ENCODE results near the gene MYOD1.

The MYOD1 gene

DNA sequence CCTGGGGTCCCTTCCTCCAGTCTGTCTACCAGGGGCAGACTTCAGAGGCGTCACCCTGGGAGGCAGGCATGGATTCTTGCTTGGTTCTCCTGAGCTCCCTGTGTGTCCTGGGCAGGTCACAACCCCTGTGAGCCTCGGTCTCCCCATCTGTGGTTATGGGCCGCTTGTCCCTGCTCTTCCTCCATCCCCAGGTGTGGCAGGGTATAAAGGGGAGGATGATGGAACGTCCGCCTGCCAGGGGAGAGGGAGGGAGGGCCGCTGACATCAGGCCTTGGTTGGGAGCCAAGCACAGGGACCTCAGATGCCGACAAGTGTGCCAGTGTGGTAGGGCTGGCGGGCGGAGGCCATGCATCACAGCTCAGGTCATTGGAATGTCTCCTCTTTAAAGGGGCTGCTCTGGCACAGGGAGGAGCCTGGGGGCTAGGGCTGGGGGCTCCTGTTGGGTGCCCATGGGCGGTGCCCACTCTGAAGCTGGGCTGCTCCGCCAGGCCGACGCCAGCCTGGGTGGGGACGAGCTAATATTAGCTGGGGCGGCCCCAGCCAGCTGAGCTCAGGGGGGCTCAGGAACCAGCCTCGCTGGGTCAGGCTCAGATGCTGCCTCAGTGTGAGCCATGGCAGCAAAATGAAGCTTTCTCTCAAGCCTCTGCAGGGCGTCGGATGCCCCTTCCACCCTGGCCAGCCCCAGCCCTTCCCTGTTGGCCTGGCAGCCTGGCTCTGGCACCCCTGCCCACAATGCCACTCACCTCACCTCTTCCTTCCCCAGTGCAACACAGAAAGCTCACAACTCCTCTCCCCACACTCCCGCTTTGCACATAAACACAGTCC, 28.0 kb downstream of the MYOD1 start:
- Mint-ChIP-seq H3K36me3 (ENCODE audit: low read depth) (no peaks in the 10 kb centered on the region), H3K27ac (no peak overlapping the region), H3K27me3 (peaks cover 12% of the 10 kb centered on the region), H3K9me3 (no peaks in the 10 kb centered on the region), H3K4me3 (no peak overlapping the region), H3K4me1 (no peaks in the 10 kb centered on the region)
- DNase-seq = no peak
- ATAC-seq = no peak

GRCh38 chr11:17748044-17748443, 28.7 kb downstream of the MYOD1 start:
- no peak overlapping the region for H3K27ac Mint-ChIP-seq
- no peak for ATAC-seq
- peaks cover 12% of the 10 kb centered on the region for H3K27me3 Mint-ChIP-seq
- no peak overlapping the region for H3K4me3 Mint-ChIP-seq
- no peaks in the 10 kb centered on the region for H3K9me3 Mint-ChIP-seq
- no peaks in the 10 kb centered on the region for H3K36me3 Mint-ChIP-seq (ENCODE audit: low read depth)
- no peak for DNase-seq
- no peaks in the 10 kb centered on the region for H3K4me1 Mint-ChIP-seq

DNA sequence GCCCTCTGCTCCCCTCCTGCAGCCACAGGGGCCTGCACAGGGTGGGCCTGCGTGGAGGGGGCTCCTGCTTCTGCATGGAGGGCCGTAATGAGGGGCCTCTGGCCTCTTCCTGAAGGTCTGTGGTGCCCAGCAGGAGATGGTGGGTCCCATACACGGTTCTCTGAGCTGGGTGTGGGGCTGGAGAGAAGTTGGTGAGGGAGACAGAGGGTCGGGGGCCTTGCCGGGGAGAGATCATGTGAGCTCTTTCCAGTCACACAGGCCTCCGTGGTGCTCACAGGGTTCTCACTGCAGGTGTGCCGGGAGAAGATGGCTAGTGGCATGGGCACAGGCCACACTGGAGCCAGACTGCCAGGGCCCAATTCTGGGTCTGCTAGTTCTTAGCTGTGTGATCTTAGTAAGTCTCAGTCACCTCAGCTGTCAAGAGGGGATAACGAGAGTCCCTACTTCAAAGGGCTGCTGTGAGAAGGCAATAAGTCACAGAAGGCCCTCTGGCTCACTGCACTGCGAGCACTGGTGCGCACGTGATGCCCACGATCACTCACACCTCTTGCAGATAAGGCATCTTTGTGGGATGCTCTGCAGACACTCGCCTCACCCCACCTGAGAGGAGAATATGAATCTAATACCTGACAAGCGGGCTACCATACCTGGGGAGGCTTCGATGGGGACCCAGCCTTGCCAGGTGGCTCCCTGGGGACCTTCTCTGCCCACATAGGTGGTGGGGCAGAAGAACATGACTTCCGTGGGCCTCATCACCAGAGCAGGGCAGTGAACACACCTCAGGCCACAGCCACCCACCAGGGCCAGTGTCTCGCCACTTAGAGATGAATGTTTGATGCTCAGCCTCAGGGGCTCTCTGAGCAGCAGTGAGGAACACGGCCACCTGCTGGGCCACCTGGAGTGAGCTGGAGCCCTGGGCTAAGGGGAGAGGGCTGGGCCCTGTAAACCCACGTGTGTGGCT, 29.7 kb downstream of the MYOD1 start:
- DNase-seq (no peak), ATAC-seq (no peak)
- H3K27me3 Mint-ChIP-seq = peaks cover 12% of the 10 kb centered on the region
- H3K4me1 Mint-ChIP-seq = no peaks in the 10 kb centered on the region
- no peak overlapping the region for H3K4me3 Mint-ChIP-seq
- H3K27ac Mint-ChIP-seq = no peak overlapping the region
- H3K36me3 Mint-ChIP-seq (ENCODE audit: low read depth) = no peaks in the 10 kb centered on the region
- H3K9me3 Mint-ChIP-seq = no peaks in the 10 kb centered on the region

GRCh38 chr11:17750013-17750800, 30.8 kb downstream of the MYOD1 start:
- no peaks in the 10 kb centered on the region for H3K36me3 Mint-ChIP-seq (ENCODE audit: low read depth)
- no peaks in the 10 kb centered on the region for H3K4me1 Mint-ChIP-seq
- H3K27me3 Mint-ChIP-seq = peaks cover 16% of the 10 kb centered on the region
- no peak for DNase-seq
- no peak for ATAC-seq
- no peak overlapping the region for H3K4me3 Mint-ChIP-seq
- H3K27ac Mint-ChIP-seq = no peak overlapping the region
- no peaks in the 10 kb centered on the region for H3K9me3 Mint-ChIP-seq

DNA sequence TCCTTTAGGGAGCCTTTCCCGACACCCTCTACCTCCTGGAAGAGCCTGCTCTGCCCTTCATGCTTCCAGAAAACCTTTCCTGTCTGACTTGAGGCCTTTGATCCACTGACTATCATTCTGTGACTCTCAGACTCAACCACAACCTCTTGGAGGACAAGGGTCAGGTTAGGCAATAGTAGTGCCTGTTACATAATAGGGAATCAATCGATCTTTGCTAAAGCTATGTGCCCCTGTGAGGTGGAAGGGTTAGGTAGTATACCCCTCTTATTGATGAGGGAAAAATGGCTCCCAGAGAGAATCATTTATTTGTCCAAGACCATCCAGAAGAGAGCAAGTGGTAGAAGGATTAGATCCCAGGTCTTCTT, 31.4 kb downstream of the MYOD1 start:
- H3K36me3 Mint-ChIP-seq (ENCODE audit: low read depth) = no peaks in the 10 kb centered on the region
- no peak for DNase-seq
- H3K9me3 Mint-ChIP-seq = no peaks in the 10 kb centered on the region
- peaks cover 13% of the 10 kb centered on the region for H3K27me3 Mint-ChIP-seq
- H3K27ac Mint-ChIP-seq = no peak overlapping the region
- no peak overlapping the region for H3K4me3 Mint-ChIP-seq
- no peak for ATAC-seq
- no peaks in the 10 kb centered on the region for H3K4me1 Mint-ChIP-seq

GRCh38 chr11:17751558-17751957, 32.2 kb downstream of the MYOD1 start:
- no peaks in the 10 kb centered on the region for H3K9me3 Mint-ChIP-seq
- H3K27me3 Mint-ChIP-seq = peaks cover 13% of the 10 kb centered on the region
- DNase-seq = no peak
- H3K36me3 Mint-ChIP-seq (ENCODE audit: low read depth) = no peaks in the 10 kb centered on the region
- H3K4me1 Mint-ChIP-seq = no peaks in the 10 kb centered on the region
- H3K4me3 Mint-ChIP-seq = no peak overlapping the region
- no peak overlapping the region for H3K27ac Mint-ChIP-seq
- ATAC-seq = no peak

DNA sequence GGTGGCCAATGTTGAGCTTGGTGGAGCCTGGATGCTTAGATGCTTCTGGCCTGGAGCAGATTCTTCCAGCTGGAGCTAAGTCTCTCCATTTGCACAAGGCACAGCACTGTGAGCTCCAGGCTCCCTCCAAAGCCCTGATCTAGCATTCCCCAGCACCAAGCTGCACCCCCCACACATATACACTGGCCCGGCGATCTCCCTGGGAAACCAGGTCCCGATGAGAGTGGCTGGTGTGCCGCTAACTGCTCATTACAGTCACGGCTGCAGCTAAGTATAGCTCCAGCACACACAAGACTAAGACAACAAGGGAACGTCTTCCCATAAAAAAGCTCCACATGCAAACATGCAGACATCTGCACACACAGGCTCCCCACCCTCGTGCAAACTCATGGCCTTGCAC, 32.8 kb downstream of the MYOD1 start:
- ATAC-seq = no peak
- Mint-ChIP-seq H3K36me3 (ENCODE audit: low read depth) (no peaks in the 10 kb centered on the region), H3K4me3 (no peak overlapping the region), H3K9me3 (no peaks in the 10 kb centered on the region), H3K4me1 (no peaks in the 10 kb centered on the region), H3K27ac (no peak overlapping the region), H3K27me3 (peaks cover 13% of the 10 kb centered on the region)
- DNase-seq = no peak

DNA sequence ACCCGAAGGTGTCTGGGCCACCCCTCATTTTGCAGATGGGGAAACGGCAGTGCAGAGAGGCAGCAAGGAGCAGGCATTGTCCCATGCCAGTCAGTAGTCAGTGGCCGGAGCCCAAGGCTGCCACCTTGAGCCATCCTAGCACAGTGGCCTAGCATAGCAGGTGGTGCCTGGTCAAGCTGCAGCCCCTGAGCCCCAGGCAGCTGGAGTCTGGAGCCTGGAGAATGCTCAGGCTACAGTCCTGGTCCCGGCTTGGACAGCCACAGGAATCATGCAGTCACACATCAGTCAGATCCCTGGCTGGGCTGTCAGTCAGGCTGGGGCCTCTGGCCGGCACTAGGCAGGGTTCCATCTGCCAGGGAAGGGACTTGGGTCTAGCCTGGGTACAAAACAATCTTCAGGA, 33.8 kb downstream of the MYOD1 start:
- Mint-ChIP-seq H3K27ac (no peak overlapping the region), H3K27me3 (peaks cover 11% of the 10 kb centered on the region), H3K9me3 (no peaks in the 10 kb centered on the region), H3K36me3 (ENCODE audit: low read depth) (no peaks in the 10 kb centered on the region), H3K4me3 (no peak overlapping the region), H3K4me1 (no peaks in the 10 kb centered on the region)
- ATAC-seq (no peak), DNase-seq (no peak)

- H3K4me1 Mint-ChIP-seq = no peaks in the 10 kb centered on the region
- no peak overlapping the region for H3K4me3 Mint-ChIP-seq
- H3K27ac Mint-ChIP-seq = no peak overlapping the region
- ATAC-seq = no peak
- no peaks in the 10 kb centered on the region for H3K36me3 Mint-ChIP-seq (ENCODE audit: low read depth)
- no peak for DNase-seq
- peaks cover 11% of the 10 kb centered on the region for H3K27me3 Mint-ChIP-seq
- no peaks in the 10 kb centered on the region for H3K9me3 Mint-ChIP-seq
Measured at GRCh38 chr11:17753641-17754040, 34.3 kb downstream of the MYOD1 start.

DNA sequence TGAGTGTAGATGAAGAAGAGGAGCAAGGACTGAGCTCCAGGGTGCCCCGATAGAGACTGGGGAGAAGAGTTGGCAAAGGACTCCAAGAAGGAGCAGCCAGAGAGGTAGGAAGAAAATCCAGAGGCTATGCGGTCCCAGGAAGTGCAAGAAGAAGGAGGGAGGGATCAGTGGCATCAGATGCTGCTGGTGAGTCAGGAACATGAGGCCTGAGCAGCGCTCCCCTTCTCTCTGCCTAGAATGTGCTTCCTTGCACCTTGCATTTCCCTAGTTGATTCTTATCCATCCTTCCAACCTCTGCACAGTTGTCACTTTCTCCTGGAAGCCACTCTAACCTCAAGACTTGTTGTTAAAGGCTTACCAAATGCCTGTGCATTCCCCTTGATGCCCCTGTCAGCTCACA, 36.5 kb downstream of the MYOD1 start:
- Mint-ChIP-seq H3K4me1 (no peaks in the 10 kb centered on the region), H3K27me3 (peaks cover 10% of the 10 kb centered on the region), H3K36me3 (ENCODE audit: low read depth) (no peaks in the 10 kb centered on the region), H3K4me3 (no peak overlapping the region), H3K27ac (no peak overlapping the region), H3K9me3 (no peaks in the 10 kb centered on the region)
- DNase-seq (no peak), ATAC-seq (no peak)

GRCh38 chr11:17760102-17761029, 41.0 kb downstream of the MYOD1 start:
- Mint-ChIP-seq H3K4me1 (no peaks in the 10 kb centered on the region), H3K36me3 (ENCODE audit: low read depth) (no peaks in the 10 kb centered on the region), H3K27ac (no peak overlapping the region), H3K9me3 (no peaks in the 10 kb centered on the region), H3K4me3 (no peak overlapping the region), H3K27me3 (no peaks in the 10 kb centered on the region)
- DNase-seq (peak; percentile 23), ATAC-seq (peak; percentile 67)

DNA sequence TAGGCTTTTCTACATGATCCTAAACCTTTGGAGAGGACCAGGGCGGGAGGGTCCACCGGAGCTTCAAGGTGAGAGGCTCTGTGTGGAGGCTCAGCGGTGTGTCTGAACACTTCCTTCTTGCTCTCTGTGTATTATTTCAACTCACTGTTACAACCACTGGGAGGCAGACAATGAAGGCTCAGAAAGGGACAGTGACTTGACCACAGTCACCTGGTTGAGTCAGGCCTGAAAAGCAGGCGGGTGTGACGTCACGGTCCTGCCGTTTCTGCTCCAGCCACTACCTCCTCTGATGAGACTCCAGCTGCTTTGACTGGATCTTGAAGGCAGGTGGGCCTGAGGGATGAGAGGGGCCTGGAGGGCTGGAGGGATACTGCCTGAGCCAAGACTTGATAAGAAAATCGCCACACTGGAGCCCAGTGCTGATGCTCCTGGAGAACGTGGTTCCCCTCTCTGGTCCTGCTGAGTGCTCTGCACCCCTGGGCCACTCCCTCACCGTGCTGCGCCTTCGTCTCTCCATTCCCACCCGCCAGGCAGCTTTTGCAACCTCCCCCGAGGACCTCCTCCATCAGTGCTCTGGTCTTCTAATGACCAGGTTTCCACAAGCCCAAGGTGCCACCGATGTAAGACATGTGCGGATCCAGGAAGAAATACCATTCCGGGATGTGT, 43.1 kb downstream of the MYOD1 start:
- ATAC-seq (no peak), DNase-seq (no peak)
- H3K27ac Mint-ChIP-seq = no peak overlapping the region
- H3K4me1 Mint-ChIP-seq = no peaks in the 10 kb centered on the region
- H3K4me3 Mint-ChIP-seq = no peak overlapping the region
- no peaks in the 10 kb centered on the region for H3K36me3 Mint-ChIP-seq (ENCODE audit: low read depth)
- H3K27me3 Mint-ChIP-seq = no peaks in the 10 kb centered on the region
- H3K9me3 Mint-ChIP-seq = no peaks in the 10 kb centered on the region

GRCh38 chr11:17763244-17763643, 43.9 kb downstream of the MYOD1 start:
- no peaks in the 10 kb centered on the region for H3K4me1 Mint-ChIP-seq

More at GRCh38 chr11:17763244-17763643, 43.9 kb downstream of the MYOD1 start:
- ATAC-seq = no peak
- Mint-ChIP-seq H3K27ac (no peak overlapping the region), H3K36me3 (ENCODE audit: low read depth) (no peaks in the 10 kb centered on the region), H3K4me3 (no peak overlapping the region), H3K27me3 (no peaks in the 10 kb centered on the region), H3K9me3 (no peaks in the 10 kb centered on the region)
- no peak for DNase-seq

Data from activated naive CD8-positive, alpha-beta T cell treated with anti-CD3 and anti-CD28 coated beads, Interleukin-2, amount 50 U/mL, for 24 hours (primary cell).